ENCODE measurements around the gene LAMA1.

The LAMA1 gene

DNA sequence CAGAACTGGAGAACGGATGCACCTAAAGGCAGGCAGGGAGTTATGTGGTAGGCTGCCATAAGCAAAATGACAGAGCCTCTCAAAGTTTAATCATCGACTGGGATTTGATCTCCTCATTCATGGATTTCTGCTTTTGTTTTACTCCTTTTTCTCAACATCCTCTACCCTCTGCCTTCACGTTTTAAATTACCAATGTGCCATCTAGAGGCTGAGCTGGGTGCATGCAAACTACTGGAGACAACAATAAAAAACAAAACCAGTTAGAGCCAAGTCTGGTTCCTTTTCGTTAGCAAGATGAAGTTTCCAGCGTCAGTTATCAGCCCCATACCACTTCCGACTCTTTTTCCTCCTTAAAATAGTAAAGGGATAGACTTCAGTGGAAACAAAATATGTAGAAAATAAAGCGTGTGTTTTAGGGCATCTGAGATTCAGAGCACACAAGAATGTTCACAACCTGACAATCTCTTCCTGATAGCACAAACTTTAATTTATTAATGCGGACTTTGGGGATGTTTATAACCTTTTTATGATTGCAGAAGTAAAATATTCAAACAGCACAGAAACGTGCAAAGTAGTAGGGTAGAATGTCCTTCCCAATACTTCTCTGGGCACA, 117.0 kb downstream of the LAMA1 start:
- DNase-seq (ENCODE audit: low read depth in 2 of 2, low spot score in 1 of 2), result no peak

DNA sequence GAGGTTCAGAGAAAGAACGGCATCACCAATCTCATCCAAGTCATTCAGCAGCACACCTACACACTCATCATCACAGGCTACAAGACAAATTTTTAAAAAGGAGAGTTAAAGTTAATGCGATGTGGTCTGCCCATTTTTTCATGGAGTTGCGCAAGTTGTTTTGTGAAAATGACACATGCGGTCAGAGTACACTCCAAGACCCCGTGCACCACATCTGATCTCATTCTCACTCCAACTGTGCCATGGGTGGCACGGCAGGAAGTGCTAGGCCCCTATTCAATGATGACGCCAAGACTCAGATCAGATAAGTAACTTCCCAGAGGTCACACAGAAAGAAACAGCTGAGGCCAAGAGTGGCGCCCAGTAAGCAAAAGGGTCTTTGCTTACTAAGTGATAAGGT, 119.8 kb downstream of the LAMA1 start:
- no peak for DNase-seq (ENCODE audit: low read depth in 2 of 2, low spot score in 1 of 2)

DNA sequence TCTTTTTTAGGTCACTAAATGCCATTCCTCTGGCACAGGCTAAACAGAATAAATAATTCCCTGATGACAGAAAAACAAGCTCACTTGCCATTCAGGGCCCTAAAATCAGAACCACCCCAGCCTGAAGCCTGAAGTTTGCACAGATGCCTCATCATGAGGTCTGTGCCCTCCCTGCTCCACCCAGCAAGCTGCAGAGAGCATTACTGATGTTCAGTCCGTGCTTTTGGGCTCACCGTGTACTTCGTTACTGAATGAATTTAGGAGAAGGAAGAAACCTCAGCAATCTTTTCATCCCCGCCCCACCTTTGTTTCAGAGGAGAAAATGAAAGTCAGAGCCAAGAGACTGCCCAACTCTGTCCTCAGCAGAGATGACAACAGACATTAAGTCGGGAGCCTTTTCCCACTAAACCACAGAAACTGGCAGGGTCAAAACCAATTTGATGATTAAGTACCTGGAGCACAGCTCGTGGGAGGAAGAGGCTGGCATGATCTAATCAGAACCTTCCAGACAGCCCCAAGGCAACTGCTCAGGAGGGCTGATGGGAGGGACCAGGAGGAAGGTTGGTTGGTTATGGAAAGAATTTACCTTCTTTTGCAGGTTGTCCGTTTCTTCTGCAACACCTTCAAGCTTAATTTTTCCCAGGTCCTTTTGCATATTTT, 122.7 kb downstream of the LAMA1 start:
- no peak for DNase-seq (ENCODE audit: low read depth in 2 of 2, low spot score in 1 of 2)

DNA sequence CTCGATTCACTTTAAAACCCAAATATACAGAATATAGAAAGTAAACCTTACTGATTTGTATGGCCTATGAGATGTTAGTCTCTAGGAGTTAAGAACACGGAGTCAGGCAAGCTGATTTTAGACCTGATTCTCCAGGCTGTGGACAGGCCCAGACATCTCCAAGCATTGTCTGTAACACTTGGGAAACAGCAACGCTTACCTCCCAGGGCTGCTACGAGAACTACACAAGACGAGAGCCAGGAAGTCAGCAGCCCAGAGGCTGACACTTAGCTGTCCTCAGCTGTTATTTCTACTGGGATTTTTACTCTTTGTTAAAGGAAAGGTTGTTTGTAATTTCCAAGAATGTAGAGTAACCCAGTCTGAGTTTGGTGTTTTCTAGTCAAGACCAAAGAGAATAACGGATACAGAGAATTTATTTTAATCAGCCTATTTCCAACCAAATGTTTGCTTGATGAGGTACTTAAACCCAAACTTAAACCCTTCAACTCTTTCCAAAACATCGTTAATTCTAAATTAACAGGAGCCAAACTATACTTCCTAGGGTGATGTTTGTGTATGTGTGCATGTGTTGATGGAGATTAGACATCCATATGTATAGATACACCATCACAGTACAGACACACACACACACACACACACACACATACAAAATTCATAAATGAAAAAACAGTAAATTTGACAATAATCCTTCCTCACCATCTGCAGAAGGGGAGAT, 123.4 kb downstream of the LAMA1 start:
- no peak for DNase-seq (ENCODE audit: low read depth in 2 of 2, low spot score in 1 of 2)

DNA sequence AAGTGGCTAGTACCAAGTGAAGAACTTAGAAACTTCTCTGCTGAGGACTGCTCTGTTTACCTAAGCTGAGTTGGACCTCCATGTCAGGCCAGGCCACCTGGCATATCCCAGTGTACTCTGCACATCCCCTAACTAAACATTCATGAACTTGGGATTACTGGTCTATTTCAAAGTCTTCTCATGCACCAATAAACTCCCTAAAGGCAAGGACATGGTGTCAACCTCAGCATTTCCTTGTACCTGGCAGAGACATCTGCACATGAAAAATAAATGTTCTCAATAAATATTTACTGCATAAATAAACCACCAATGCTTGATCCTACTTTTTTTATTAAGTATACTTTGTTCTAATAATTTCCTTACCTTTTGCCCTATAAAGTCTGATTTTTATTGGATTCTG, 124.8 kb downstream of the LAMA1 start:
- no peak for DNase-seq (ENCODE audit: low read depth in 2 of 2, low spot score in 1 of 2)

DNA sequence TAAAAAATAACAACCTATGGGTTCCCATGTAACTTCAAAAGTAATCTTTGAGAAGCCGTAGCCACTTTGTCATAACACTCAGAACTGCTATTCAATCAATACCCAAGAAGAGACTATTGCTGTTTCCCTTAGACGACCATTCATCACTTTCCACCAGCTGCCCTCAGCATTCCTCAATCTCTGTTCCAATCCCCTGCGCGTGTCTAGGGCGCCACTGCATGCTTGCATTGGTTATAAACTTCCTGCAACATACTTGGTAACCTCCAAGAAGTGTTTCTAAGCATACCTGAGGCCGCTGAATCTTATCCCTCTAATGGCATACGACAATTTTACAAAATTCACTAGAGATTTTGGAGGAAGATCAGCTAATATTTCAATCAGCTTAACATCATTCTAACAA, 134.2 kb downstream of the LAMA1 start:
- no peak for DNase-seq (ENCODE audit: low read depth in 2 of 2, low spot score in 1 of 2)

DNA sequence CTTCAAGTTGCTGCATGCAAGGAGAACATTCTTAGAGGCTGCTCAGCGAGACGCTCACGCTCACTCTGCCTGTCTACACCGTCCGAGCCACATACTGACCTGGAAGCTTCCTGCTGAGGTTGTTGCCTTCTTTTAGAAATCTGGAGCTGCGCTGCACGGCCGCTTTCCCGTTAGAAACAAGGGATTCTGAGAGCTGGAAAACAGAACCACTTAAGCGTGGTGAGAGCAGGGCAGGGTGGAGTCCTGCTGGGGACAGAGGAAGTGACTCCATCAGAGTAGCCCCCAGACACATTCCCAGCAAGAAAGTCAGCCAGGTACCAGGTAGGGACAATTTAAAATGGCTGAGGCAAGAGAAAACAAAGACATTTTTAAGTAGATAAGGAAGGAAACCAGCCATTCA, 135.2 kb downstream of the LAMA1 start:
- no peak for DNase-seq (ENCODE audit: low read depth in 2 of 2, low spot score in 1 of 2)

DNA sequence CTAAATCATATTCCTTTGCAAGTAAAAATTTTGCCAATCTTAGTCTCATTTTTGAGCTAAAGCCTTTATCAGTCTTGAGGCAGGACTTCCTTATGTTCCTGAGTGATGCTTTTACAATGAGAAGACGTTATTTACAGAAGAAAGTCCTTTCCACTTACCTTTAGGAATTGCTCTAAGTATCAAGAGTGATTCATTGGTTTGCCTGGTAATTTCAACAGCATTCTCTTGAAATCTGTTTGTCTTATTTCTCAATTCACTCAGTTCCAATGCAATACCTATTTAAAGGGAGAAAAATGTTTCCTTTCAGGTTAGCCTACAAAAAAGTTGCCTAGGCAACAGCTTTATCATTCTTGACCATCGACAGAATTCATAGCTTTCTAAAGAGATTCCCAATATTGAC, 137.2 kb downstream of the LAMA1 start:
- no peak for DNase-seq (ENCODE audit: low read depth in 2 of 2, low spot score in 1 of 2)

DNA sequence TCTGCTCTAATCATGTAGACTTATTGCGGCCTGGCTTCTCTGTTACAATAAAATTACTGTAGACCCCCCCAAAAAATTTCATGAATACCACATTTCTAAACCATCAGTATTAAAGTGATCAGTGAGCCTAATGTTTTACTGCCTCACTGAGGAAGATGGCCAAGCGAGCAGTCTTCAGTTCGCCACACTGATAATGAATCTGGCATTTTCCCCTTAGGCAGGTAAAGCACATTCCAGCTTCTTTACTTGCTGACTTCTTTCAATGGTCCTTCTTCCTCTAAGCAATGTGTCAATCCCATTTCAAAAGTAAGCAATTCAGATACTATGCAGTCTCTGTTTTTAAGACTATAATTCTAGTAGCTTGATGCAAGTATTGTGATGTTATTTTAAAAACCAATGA, 137.6 kb downstream of the LAMA1 start:
- no peak for DNase-seq (ENCODE audit: low read depth in 2 of 2, low spot score in 1 of 2)

DNA sequence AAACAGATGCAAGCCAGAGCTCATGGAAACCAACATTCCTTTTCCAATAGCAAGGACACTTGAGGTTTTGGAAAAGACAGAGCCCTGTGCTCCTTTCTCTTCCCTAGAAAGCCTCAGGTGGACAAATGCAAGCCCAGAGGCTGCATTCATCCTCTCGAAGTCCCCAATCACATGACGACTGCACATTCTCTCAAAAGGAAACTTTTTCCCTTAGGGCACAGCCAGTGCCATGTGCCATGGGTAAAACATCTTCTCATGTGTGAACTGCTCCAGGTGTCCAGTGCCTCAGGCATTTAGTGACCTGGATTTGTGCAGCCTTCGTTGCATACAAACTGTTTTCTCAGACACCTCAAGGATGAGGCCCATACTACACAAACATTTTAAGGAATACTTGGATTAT, 140.7 kb downstream of the LAMA1 start:
- no peak for DNase-seq (ENCODE audit: low read depth in 2 of 2, low spot score in 1 of 2)

DNA sequence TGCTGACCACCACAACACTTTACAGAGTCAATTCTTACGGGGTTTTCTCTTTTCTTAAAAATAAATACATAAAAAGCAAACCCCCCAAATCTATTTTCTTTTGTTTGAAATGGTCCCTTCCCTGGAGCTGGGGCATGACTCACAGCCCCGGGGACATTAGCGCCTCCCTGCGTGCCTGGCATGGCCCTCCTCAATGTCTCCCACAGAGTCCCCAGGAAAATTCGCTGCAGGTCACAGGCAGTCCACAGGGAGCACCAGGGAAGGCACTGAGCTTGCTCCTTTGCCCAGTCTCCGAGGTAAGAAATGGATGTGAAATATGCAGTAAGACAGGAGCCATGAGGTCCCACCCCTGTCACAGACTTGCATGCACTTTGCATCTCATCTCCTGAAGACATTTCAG, 142.5 kb downstream of the LAMA1 start:
- DNase-seq (ENCODE audit: low read depth in 2 of 2, low spot score in 1 of 2), result no peak

DNA sequence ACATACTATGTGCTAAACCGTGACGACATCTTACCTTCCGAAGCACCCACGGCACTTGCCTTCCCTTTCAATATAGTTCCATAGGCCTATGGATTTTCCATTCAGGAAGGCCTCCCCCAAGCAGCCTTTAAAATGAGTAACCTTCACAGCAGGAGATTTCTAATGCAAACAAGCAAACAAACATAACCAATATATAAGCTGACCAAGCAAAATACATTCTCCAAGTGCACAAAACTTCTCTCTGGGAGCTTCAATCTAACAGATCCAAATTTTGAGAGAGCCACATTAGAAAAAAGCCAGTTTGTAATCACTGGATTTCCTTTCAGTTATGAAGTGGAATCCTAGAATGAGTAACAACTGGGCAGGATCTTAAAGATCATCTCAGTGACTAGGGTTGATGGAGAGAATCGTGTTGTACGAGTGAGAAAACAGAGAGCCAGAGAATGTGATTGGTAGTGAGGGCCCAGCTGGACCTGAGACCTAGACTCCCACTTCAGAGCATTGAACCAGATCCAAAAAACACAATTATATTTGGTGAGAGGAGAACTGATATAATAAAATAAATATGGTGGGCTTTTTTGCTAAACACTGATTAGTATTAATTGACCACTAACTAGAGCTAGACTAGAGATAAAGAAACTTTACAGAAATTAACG, 145.6 kb downstream of the LAMA1 start:
- DNase-seq (ENCODE audit: low read depth in 2 of 2, low spot score in 1 of 2), result no peak

DNA sequence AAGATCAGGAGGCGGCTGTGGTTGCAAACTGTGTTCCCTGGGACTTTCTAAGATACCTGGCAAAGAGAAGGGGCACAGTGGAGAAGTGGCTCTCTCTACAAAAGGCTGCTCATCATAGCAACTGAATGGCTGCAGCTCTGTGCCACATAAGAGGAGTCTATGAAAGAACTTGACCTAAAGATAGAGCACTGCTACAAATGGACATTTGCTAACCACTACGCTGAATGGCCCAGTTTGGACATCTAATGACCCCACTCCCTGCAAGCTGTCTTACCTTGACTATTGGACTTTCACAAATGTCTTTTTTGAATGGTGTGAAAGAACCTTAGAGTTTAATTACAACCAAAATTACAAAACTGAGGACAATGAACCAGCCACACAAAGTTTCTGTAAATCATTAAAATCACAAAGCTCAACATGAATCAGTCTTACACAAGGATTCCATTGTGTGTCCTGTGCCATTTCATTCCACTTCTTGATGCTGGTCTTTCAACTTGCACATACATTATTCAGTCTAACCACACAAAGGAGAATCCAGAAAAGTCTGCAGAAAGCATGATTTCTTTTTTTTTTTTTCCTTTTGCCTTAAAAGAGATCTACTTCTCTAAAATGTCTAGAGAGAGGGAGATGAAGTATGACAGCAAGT, 154.0 kb downstream of the LAMA1 start:
- no peak for DNase-seq (ENCODE audit: low read depth in 2 of 2, low spot score in 1 of 2)

DNA sequence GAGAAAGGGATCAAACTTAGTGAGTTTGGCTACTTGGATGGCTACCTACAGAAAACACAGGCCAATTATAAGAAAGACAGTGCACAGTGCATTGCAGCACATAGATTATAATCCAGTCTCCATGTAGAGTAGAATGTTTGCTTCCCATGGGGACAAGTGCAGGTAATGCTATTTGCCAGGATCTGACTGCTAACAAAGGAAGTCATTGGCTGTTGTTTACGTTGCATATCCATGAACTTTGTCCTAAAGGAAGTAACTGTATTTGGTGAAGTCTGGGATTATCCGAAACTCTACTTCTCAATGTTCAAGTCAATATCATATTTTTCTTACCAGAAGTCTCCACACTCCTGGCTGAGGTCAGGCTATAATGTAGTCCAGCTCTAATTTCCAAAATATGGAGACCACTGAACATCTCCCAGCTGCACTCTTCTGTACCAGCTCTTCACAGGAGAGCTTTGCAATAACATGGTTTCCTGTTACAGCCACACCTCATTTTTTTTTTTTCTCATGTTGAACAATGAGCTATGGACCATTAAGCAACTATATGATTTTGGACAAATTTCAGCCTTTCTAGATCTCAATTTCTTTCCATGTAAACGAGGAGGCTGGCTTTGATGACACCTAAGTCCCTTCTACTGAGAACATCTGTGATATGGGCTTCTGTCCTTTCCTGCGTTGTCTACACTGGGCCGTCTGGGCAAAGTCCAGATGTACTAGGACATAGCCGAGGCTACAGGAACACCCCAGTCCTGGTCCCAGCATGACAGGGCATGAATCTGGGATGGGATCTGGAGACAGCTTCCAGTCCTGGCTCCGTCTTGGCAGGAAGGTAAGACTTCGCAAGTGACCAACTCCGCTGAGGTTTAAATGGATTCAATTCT, 154.8 kb downstream of the LAMA1 start:
- DNase-seq (ENCODE audit: low read depth in 2 of 2, low spot score in 1 of 2), result no peak

DNA sequence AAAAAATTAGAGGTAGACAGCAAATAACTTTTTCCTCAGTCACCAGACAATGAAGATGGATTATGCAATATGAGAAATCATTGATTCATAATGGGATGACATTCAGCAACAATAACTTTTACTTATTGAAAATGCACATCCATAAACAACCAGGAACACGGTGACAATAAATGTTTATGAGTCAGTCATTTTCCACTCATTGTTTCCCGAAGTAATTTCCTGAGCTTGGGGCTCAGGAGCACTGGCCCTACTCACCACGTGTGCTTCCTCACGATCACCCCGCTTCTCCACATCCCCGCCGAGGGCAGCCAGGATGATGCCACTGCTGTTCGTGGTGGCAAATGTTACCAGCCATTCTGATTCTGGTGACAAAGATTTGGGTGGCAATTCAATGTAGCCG, 156.3 kb downstream of the LAMA1 start:
- DNase-seq (ENCODE audit: low read depth in 2 of 2, low spot score in 1 of 2), result no peak

DNA sequence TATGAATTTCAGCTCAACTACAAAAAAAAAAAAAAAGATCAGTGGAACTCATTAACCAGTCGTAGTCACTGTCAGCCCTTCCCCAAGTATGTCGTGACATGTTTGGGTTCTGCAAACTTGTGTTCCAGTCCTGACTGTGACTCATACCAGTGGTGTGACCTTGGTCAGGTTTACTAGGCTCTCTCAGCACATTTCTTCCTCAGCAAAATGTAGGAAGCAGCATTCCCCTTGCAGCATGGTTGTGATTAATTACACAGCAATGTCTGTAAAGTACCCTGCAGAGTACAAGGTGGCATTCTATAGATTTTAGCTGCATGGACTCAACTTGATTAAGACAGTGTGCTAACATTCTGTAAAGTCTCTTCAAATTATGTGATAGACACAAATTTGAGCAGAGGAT, 156.9 kb downstream of the LAMA1 start:
- no peak for DNase-seq (ENCODE audit: low read depth in 2 of 2, low spot score in 1 of 2)

DNA sequence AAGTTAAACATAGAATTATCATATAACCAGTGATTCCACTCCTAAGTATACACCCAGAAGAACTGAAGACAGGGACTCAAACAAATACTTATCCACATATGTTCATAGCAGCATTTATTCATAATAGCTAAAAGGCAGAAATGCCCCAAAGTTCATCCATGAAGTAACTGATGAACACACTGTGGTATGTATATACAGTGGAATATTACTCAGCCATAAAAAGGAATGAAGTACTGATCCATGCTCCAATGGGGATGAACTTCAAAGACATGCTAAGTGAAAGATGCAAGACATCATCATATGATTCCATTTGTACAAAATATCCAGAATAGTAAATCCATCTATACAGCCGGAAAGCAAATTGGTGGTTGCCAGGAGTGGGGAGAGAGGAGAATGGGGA, 157.5 kb downstream of the LAMA1 start:
- no peak for DNase-seq (ENCODE audit: low read depth in 2 of 2, low spot score in 1 of 2)

DNA sequence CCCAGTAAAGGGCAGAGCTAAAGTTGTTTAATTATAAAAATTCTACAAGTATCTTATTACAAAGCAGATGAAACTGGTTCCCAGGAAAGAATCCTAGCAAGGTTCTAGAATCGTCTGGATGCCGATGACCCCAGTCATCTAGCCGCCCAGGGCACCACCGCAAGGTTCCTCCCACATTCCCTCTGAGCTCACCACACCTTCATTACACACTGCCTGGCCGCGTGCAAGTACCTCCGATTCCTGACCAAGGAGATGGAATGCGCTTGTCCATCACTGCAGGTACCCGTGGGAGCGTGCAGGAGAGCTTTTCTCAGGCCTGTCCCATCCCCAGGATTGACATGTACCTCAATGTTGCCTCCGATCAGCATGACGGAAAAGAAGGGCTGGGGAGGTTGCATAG, 158.5 kb downstream of the LAMA1 start:
- DNase-seq (ENCODE audit: low read depth in 2 of 2, low spot score in 1 of 2), result no peak

DNA sequence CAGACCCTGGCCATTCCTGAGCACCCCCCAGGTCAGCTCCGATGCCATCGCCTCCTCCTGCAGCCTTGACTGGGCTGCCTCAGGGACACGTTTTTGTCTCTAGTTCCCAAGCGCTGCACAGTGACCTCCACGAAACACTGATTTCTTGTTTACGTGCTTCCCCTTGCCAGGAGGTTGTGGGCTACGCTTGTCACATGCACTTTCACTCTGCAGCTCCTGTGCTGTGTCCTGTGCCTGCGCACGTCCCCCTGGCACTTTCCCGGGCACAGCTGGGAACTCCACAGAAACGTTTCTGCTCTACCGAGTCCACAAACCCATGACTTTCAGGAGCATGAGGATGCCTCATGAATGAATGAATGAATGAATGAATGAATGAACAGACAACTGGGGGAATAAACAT, 160.6 kb downstream of the LAMA1 start:
- DNase-seq (ENCODE audit: low read depth in 2 of 2, low spot score in 1 of 2), result no peak

DNA sequence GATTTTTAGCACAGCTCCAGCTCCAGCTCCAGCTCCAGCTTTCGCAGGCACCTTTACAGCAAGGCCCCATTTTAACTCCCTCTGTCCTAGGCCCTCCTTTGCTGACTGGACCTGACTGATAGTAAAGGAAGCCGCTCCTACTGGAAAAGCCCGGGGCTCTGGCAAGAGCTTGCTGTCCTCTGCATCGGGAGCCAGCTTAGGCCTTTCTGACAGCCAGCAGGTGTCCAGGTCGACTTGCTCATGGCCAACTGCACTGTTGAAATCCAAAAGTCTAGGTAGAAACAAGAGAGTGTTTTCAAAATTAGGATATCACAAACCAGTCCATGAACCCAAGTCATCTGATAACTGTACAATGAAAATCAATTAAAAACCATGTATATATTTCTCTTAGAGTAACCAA, 161.1 kb downstream of the LAMA1 start:
- DNase-seq (ENCODE audit: low read depth in 2 of 2, low spot score in 1 of 2), result no peak

DNA sequence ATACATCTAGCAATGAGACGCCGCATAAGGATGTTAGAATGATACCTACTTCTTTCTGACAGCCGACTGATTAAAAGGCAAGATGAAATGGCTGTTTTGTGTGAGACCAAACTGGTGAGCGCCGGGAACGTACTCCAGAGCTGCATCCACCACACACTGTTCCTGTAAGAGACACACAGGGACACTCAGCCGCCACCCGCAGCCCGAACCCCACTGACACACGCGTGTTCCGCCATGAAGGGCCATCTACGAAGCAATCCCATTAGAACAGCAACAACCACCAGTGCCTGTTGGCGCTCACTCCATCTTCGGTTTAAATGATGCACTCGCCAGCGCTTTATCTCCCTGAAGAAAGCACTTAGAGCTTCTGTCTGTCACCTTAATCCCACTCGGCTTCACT, 162.3 kb downstream of the LAMA1 start:
- no peak for DNase-seq (ENCODE audit: low read depth in 2 of 2, low spot score in 1 of 2)
